HG02763 (cell line): ENCODE results near the gene FAM114A2.
"Not testable (repeated sequence)": the region's sequence is repeated elsewhere in the genome, so short reads cannot be mapped to it uniquely, and the experiment has no call there.

Source experiments
- ATAC-seq: cut with Tn5 transposase; IDR thresholded peaks from one replicate; pipeline ENCODE4 v1.9.1; 2021; ENCODE audit warnings: mild to moderate bottlenecking, moderate library complexity; ENCODE audit not compliant: unreplicated experiment

Gene FAM114A2

DNA sequence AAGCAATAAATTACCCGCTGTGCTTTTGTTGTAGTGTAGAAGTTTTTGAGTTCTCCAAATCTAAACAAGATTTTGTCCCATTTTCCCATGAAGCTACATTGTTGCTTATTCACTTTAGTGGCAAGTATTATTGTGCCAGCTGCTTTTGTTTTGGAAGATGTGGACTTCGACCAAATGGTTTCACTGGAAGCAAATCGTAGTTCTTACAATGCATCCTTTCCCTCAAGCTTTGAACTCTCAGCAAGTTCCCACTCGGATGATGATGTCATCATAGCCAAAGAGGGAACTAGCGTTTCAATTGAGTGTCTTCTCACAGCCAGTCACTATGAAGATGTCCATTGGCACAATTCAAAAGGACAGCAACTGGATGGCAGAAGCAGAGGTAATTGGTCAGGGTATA lies 10.9 kb upstream of the FAM114A2 start:
- ATAC-seq = no peak

DNA sequence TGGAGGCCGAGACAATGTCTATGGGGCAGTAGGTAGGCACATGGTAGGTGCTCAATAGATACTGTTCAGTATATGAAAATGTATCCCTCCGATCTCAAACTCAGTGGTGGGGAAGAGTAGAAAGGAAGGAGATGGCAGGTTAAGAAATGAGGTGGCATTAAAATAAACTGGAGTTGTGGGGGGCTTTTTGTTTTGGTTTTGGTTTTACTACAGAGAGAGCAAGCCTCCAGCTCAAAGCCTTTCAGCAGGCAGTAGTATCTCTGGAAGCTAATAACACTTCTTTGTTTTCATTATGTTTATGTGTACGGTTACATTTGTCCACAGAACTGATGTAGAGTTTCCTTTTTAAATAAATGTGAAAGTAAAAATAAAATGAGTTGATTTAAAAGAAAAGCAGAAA lies 8.6 kb upstream of the FAM114A2 start:
- ATAC-seq = no peak

GRCh38 chr5:154046486-154046885 lies 7.8 kb upstream of the FAM114A2 start:
- no peak for ATAC-seq

DNA sequence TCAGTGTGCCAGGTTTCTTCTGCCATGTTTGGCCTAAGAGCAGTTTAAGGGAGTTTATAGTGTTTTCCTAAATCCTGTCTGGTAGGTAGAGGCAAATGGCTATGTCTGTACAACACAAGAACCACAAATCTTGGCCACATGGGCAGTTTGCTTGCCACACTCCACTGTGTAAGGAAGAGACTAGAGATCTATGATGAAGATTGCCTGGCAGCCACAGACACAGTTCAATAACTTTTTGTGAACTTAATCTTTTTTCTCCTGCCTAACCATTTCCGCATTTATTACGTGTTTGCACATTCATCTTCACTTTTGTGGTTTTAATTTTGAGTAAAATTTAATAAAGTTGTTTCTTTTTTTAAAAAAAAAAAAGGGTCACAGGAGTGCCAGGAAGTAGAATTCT lies 5.9 kb upstream of the FAM114A2 start:
- ATAC-seq = no peak

GRCh38 chr5:154044099-154044498 lies 5.4 kb upstream of the FAM114A2 start:
- ATAC-seq = no peak

GRCh38 chr5:154042766-154043165 lies 4.1 kb upstream of the FAM114A2 start:
- no peak for ATAC-seq

DNA sequence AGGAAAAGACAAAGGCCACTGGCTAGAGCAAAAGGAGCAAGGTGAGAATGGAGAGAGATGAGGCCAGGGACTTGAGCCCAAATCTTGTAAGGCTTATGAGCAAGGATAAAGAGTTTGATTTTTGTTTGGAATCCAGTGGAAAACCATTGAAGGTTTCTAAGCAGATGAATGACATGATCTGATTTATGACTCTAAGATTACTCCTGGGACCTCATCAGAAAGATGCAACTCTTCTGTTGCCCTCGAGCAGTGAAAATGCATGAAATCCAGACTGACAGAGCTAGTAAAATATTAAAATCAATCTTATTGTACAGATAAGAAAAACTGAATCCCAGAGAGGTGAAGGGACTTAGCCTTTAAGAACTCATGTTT lies 734 bp upstream of the FAM114A2 start:
- no peak for ATAC-seq

DNA sequence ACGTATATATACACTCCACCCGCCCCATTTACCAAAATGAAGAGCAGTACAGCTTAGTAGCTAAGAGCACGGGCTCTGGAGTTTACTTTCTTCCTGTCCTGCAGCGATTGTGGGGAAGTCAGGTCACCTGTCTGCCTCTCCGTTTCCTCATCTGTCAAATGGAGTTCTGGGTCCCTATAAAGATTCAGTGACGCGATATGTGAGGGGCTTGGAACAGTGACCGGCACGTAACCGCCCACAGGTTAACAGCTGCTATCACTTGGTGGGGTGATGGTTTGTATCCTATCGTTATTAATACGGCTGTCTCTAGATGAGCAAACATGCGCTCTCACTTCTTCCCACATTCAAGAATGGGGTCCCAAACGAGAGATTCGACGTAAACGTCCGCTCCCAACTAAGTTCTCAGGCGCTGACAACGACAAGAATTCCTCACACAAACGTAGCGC lies 426 bp downstream of the FAM114A2 start:
- ATAC-seq = peak; percentile 40

DNA sequence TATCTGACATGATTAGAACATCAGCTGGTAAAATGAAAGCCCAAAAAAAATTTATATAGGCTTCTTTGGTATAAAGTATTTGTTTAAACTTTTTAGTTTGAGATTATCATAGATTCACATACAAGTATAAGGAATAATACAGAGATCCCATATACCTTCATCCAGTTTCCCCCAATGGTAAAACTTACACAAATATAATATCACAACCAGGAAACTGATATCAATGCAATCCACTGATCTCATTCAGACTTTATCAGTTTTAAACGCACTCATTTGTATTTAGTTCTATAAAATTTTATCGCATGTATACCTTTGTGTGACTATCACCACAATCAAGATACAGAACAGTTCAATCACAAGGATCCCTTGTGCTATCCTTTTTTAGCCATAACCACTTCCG lies 3.8 kb downstream of the FAM114A2 start:
- ATAC-seq = no peak

DNA sequence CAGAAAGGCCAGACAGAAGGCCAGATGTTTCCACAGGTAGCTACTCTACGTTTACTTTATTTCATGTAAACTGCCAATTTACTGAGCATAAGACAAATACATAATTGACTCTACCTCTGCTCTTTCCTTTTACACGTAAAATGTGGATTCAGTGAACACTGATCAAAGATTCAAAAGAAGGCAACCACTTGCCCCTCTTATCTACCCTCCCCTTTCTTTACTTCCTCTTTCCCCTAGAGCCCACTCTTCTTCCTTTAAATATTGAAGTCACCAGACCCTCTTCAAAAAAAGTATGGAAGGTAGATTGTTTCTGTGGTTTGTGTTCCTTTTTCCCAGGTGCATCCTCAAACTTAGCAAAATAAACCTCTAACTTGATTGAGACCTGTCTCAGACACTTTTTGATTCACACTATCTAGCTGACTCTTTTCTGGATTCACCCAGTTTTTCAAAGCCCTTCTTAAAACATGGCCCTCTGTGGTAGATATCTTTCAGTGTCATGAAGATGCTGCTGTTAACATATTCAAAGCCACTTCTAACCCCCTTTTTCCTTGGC lies 6.7 kb downstream of the FAM114A2 start:
- ATAC-seq = no peak

DNA sequence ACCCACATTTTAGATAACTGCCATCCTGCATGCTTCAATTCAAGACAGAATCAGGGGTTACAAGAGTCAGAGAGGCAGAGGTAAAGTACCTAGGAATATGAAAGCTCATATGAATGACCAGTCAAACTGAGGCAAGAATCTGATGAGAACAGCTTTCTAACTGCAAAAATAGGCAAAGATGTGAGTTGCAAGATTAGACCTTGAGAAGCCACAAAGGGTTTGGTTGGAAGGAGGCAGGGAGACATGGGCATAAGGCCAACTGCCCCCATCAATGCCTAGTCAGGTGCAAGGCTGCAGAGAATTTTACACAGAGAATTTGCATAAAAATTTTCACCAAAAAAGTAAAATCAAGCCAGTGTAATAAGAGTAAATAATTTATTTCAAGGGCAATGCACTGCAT lies 12.8 kb downstream of the FAM114A2 start:
- ATAC-seq = no peak

DNA sequence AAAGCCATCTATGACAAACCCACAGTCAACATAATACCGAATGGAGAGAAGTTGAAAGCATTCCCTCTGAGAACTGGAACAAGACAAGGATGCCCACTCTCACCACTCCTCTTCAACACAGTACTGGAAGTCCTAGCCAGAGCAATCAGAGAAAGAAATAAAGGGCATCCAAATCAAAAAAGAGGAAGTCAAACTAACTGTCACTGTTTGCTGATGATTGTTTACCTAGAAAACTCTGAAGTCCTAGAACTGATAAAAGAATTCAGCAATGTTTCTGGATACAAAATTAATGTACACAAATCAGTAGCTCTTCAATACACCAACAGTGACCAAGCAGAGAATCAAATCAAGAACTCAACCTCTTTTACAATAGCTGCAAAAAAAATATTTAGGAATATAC lies 19.8 kb downstream of the FAM114A2 start:
- not testable (repeated sequence) for ATAC-seq

DNA sequence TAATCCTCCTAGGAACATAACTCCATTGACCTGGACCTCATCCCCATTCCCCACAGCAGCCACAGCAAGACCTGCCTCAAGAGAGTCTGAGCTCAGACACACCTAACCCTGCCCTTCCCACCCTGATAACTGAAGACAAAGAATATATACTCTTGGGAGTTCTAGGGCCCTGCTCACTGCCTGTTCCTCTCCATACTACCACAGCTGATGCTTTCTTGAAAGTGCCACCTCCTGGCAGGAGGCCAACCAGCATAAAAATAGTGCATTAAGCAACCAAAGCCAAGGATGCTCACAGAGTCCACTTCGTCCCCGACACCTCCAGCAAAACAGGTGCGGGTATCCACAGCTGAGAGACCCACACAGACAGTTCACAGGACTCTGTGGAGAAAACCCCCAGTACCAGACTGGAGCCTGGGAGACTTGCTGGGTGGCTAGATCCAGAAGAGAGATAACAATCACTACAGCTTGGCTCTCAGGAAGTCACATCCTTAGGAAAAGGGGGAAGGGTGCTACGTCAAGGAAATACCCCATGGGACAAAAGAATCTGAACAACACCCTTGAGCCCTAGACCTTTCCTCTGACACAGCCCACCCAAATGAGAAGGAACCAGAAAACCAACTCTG lies 23.5 kb downstream of the FAM114A2 start:
- no peak for ATAC-seq

- ATAC-seq = no peak
These were observed 28.1 kb downstream of the FAM114A2 start for GRCh38 chr5:154010660-154011059.

GRCh38 chr5:154005648-154006047 lies 33.1 kb downstream of the FAM114A2 start:
- ATAC-seq = no peak

DNA sequence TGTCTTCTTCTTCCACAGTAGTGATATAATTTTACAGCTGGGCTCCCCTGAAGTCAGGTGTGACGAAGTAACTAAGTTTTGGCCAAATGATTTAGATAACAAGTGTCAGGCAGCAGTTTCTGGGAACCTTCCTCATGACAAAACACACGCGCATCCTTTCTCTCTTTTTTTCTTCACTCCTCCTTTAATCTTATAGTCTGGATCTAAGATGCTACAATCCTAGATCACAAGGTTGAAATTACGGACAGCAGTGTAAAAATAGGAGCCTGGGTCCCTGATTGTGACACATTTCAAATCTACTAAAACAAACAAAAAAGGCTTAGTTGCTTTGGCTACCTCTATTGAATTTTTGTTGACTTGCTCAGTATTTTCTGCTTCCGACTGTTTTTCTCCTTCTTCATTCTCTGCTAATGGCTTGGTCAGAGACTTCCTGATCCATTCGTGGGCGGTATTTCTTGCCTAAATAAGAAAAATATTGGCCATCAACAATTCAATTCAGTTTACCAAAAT lies 36.1 kb downstream of the FAM114A2 start:
- ATAC-seq = no peak

DNA sequence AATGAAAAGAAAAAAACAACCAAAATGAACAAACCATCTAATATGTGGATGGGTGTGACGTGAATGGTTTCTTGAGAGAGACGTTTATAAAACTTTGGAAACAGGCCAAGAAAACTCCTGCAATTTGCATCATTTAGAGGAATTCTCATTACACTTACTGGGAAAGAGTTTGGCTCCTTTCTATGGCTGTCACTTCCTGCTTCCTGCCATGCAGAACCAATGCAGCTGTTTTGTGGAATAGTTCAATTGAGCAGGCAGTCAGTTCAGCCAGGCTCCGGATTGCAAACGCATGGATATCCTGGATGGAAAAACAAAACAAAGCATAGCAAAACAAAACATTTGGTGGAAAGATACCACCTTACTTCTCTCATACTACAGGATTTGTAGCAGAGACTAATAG lies 36.6 kb downstream of the FAM114A2 start:
- no peak for ATAC-seq

GRCh38 chr5:154000703-154001102 lies 38.0 kb downstream of the FAM114A2 start:
- ATAC-seq = no peak

- ATAC-seq = no peak
These were observed 38.7 kb downstream of the FAM114A2 start for GRCh38 chr5:153999995-154000394.

- ATAC-seq = no peak
These were observed 39.9 kb downstream of the FAM114A2 start for GRCh38 chr5:153998768-153999167.

DNA sequence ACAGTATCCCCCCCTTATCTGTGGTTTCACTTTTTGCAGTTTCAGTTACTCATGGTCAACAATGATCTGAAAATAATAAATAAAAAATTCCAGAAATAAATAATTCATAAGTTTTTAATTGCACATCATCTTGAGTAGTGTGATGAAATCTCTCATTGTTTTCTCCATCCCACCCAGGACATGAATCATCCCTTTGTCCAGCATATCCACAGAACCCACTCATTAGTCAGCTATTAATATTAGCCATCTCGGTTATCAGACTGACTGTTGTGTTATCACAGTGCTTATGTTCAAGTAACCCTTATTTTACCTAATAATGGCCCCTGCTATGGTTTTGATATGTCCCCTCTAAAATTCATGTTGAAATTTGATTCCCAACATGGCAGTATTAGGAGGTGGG lies 40.7 kb downstream of the FAM114A2 start:
- no peak for ATAC-seq

DNA sequence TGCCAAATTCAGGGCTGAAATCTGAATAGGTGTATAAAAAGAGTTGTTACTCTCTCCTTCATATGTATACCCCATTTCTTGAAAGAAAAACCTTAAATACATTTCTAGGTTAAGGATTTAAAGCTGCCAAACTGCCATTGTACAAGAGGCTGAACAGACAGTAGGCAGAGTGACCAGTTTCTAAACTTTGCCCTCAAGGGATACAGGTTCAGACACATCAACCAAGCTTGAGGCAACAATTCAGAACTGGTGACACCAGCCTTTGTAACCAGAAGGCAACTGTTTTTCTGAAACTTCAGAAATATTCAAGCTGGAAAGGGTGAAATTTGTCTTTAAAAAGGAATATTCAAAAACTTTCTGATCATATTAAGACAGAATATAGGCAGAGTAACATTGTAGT lies 47.5 kb downstream of the FAM114A2 start:
- ATAC-seq = no peak

- ATAC-seq = no peak
These were observed 50.2 kb downstream of the FAM114A2 start for GRCh38 chr5:153988510-153988909.
